Lower leg skin (tissue), 4 donors: ENCODE data around the gene FAM163A. TPM values are rescaled to one million over a fixed set of nuclear protein-coding genes. Genes with fewer than 3 reads are reported as not detected.

ENCODE experiments used
- DNase-seq, 2 donors: peaks; one replicate each; pipeline ENCODE4 v3.0.0-alpha.2; 2019; ENCODE audit warnings: low spot score in 2 of 2
- H3K4me3 ChIP-seq: fragments of 200-600 bp; sonication (generic); 2 replicates; pipeline ENCODE4 v1.5.1; 2017; ENCODE audit warnings: mild to moderate bottlenecking, low read depth; ENCODE audit not compliant: poor library complexity, severe bottlenecking
- POLR2A ChIP-seq, 2 donors: fragments of 450-650 bp; IDR thresholded peaks; one replicate each; pipeline ENCODE4 v1.6.1; 2016 to 2017; ENCODE audit warnings: antibody characterized with exemption in 2 of 2, mild to moderate bottlenecking in 1 of 2, moderate library complexity in 1 of 2
- WGBS, 2 donors: methylation state at CpG; one replicate each; pipeline ENCODE4 v1.1.5; 2018; 5-methylcytosine and 5-hydroxymethylcytosine counted together
- intact Hi-C: fragments of 100-400 bp; cut with DNase I; formaldehyde crosslinking; loops from one replicate; pipeline ENCODE4 v1.15.0; 2023; ENCODE audit warnings: low total_unique reads
- total RNA-seq, 4 donors: library from RNA; depleted of rRNA; stranded (reverse); fragments of >200 nt; gene quantifications; one replicate each; pipeline ENCODE4 v1.1.0, GENCODE V29; 2016
- TF ChIP-seq, protein P1 (sequence below), 3 donors: fragments of 450-650 bp; IDR thresholded peaks; one replicate each; pipeline ENCODE4 v1.5.1; 2016; ENCODE audit warnings: antibody characterized with exemption in 3 of 3, mild to moderate bottlenecking in 3 of 3, moderate library complexity in 2 of 3

Gene FAM163A
- total RNA-seq, 4 donors from 2014 or later, result not detected

DNA sequence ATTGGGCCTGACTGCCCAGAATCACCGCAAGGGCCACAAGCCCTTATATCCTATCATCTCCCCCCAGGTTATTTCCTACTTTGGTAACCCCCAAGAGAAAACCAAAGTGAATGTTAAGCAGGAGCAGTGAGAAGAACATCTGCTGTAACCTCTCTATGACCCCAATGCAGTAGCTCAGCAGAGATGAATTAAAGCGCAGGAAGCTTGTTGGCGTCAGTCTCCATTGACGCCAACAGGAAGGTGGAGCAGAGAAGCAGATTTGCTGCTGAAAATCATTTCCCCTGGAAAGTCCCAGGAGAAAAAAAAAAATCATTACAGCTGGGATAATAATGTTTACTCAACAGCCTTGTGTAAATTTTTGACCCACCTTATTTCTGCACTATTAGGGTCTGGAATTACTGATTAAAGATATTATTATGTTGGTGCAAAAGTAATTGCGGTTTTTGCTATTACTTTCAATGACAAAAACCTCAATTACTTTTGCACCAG, 33.2 kb upstream of the FAM163A start:
- TF ChIP-seq, protein P1, sequence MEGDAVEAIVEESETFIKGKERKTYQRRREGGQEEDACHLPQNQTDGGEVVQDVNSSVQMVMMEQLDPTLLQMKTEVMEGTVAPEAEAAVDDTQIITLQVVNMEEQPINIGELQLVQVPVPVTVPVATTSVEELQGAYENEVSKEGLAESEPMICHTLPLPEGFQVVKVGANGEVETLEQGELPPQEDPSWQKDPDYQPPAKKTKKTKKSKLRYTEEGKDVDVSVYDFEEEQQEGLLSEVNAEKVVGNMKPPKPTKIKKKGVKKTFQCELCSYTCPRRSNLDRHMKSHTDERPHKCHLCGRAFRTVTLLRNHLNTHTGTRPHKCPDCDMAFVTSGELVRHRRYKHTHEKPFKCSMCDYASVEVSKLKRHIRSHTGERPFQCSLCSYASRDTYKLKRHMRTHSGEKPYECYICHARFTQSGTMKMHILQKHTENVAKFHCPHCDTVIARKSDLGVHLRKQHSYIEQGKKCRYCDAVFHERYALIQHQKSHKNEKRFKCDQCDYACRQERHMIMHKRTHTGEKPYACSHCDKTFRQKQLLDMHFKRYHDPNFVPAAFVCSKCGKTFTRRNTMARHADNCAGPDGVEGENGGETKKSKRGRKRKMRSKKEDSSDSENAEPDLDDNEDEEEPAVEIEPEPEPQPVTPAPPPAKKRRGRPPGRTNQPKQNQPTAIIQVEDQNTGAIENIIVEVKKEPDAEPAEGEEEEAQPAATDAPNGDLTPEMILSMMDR (IDR thresholded peaks at IDR 0.05), result no peak
- TF ChIP-seq POLR2A (IDR thresholded peaks at IDR 0.05), result no peak
- H3K4me3 ChIP-seq, result no peak overlapping the region
- no peak for DNase-seq
- 32 to 34% methylated on average over 5 of the region's 5 CpGs for WGBS, 2 donors
- intact Hi-C loops, result no loop called here

DNA sequence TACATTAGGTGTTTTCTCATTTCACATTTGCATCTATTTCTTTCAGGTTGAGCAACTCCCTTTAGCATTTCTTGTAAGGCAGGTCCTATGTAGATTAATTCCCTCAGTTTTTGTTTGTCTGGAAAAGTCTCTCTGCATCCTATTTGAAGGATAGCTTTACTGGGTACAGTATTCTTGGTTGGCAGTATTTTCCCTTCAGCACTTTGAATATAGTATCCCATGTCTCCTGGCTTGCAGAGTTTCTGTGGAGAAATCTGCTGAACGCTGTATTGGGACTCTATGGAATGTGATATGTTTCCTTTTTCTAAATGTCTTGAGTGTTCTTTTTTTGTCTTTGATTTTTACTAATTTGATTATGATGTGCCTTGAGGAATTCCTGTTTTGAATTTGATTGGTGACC, 28.9 kb upstream of the FAM163A start:
- intact Hi-C loops, result no loop called here
- no peak overlapping the region for H3K4me3 ChIP-seq
- WGBS, 2 donors, result 91 to 92% methylated on average over 1 of the region's 1 CpG
- no peak for TF ChIP-seq POLR2A (IDR thresholded peaks at IDR 0.05)
- TF ChIP-seq, protein P1 (IDR thresholded peaks at IDR 0.05), result no peak
- DNase-seq, result no peak

DNA sequence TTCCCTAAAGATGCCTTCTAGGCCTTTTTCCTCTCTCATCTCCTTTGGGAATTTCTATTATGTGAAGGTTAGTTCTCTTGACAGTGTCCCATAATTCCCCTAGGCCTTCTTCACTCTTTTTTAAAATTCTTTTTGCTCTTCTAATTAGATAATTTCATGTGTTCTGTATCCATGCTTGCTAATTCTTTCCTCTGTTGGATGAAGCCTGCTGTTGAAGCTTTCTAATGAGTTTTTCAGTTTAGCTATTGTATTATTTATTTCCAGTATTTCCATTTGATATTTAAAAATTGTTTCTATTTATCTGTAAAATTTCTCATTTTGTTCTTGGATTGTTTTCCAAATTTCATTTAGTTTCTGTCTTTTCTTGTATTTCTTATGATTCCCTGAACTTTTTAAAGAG, 28.5 kb upstream of the FAM163A start:
- DNase-seq, result no peak
- TF ChIP-seq, protein P1 (IDR thresholded peaks at IDR 0.05), result no peak
- TF ChIP-seq POLR2A (IDR thresholded peaks at IDR 0.05), result no peak
- intact Hi-C loops, result no loop called here
- H3K4me3 ChIP-seq, result no peak overlapping the region

- no peak for TF ChIP-seq POLR2A (IDR thresholded peaks at IDR 0.05)
- TF ChIP-seq, protein P1 (IDR thresholded peaks at IDR 0.05), result no peak
- no peak overlapping the region for H3K4me3 ChIP-seq
- DNase-seq, result no peak
- intact Hi-C loops, result no loop called here
Measured at GRCh38 chr1:179719272-179719671, 23.8 kb upstream of the FAM163A start.

GRCh38 chr1:179728271-179728670, 14.8 kb upstream of the FAM163A start:
- no peak for DNase-seq
- intact Hi-C loops, result no loop called here
- 44 to 53% methylated on average over 2 of the region's 2 CpGs for WGBS, 2 donors
- H3K4me3 ChIP-seq, result no peak overlapping the region
- TF ChIP-seq POLR2A (IDR thresholded peaks at IDR 0.05), result no peak
- TF ChIP-seq, protein P1 (IDR thresholded peaks at IDR 0.05), result no peak

DNA sequence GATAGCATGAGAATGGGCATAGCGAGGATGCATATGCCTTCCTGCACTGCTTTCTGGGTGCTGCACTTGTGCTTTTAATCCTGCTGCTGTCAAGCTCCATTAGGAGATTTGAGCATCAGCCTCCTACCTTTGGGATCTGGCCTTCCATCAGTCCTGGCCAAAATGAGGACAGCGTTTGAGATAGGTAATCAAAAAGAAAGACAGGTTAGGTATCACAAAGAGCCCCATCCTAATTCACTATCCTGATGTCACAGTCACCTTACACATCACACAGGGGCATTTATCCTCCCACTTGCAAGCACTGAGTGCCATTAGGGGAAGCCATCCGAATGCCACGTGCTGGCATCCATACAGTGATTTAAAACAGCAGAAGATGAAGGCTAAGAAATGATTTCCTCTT, 13.2 kb upstream of the FAM163A start:
- DNase-seq, result no peak
- TF ChIP-seq POLR2A (IDR thresholded peaks at IDR 0.05), result no peak
- TF ChIP-seq, protein P1 (IDR thresholded peaks at IDR 0.05), result no peak
- intact Hi-C loops, result loop anchor here (10.0 kb wide), 1 partner anchor 425 kb away; no protein-coding TSS in a partner anchor
- 79 to 86% methylated on average over 4 of the region's 4 CpGs for WGBS, 2 donors
- H3K4me3 ChIP-seq, result no peak overlapping the region
